Endothelial cell of umbilical vein (primary cell): ENCODE results near the gene HASPIN. TPM values are rescaled to one million over a fixed set of nuclear protein-coding genes. Genes with fewer than 3 reads are reported as not detected.

Experiments used
- BruUV-seq: library from RNA; stranded (reverse); fragments of 400-500 nt; replicated peaks from 2 replicates; lab custom pipeline; 2021; lab: Mats Ljungman, UMichigan
- CTCF ChIA-PET: fragments of 300-600, 350-600 bp; sonication (Branson Sonifier 250); formaldehyde crosslinking; loops from one replicate; lab custom pipeline; 2021; ENCODE audit warnings: antibody characterized with exemption, inconsistent platforms; lab: Charles Lee
- POLR2A ChIA-PET: fragments of 300-600, 350-600 bp; sonication (Branson Sonifier 250); formaldehyde crosslinking; loops from one replicate; lab custom pipeline; 2021; ENCODE audit warnings: antibody characterized with exemption, inconsistent platforms; lab: Charles Lee
- DNase-seq: peaks from one replicate; pipeline ENCODE4 v3.0.0-alpha.2; 2011; ENCODE audit warnings: low read depth, low spot score
- FAIRE-seq: peaks from 2 replicates; lab custom pipeline; 2011; peaks lifted over from hg19 to GRCh38; lab: Jason Lieb, UNC
- H2AFZ ChIP-seq: 2 replicates; pipeline ENCODE4 v1.6.0; 2012; ENCODE audit warnings: low read depth, low read length, control low read depth, inconsistent platforms
- H3K27ac ChIP-seq: 2 replicates; pipeline ENCODE4 v1.5.1; 2011; ENCODE audit warnings: low read depth, mild to moderate bottlenecking, control low read depth, low read length, moderate library complexity; ENCODE audit not compliant: insufficient read depth
- H3K27me3 ChIP-seq, 2 experiments: 2 replicates each; pipeline versions ENCODE4 v1.6.0 to v1.6.1; 2011; ENCODE audit warnings: low read length in 2 of 2, mixed read lengths in 1 of 2; ENCODE audit not compliant: control insufficient read depth in 2 of 2, insufficient read depth in 2 of 2
- H3K36me3 ChIP-seq, 2 experiments: 2 replicates in 1 of 2; 3 replicates in 1 of 2; pipeline ENCODE4 v1.5.1; 2011; ENCODE audit warnings: low read length in 2 of 2, mild to moderate bottlenecking in 1 of 2, moderate library complexity in 1 of 2; ENCODE audit not compliant: control insufficient read depth in 2 of 2, insufficient read depth in 2 of 2; ENCODE audit errors: extremely low read depth in 1 of 2
- H3K4me1 ChIP-seq: 3 replicates; pipeline ENCODE4 v1.5.1; 2011; ENCODE audit warnings: mild to moderate bottlenecking, low read length; ENCODE audit not compliant: control insufficient read depth, insufficient read depth; ENCODE audit errors: extremely low read depth
- H3K4me2 ChIP-seq: 2 replicates; pipeline ENCODE4 v1.6.1; 2011; ENCODE audit warnings: low read length, control low read depth, mixed read lengths; ENCODE audit not compliant: insufficient read depth
- H3K4me3 ChIP-seq, 3 experiments: fragments of 200-600 bp in 1 of 3; sonication (generic), shearing (Covaris generic) in 1 of 3; replicated peaks in 1 of 3; 2 replicates each; pipeline ENCODE4 v1.5.1; 2011 to 2016; ENCODE audit warnings: control low read depth in 3 of 3, low read length in 3 of 3, mild to moderate bottlenecking in 2 of 3, inconsistent platforms in 1 of 3, low read depth in 1 of 3, moderate library complexity in 1 of 3; ENCODE audit not compliant: insufficient read depth in 1 of 3
- H3K79me2 ChIP-seq: 2 replicates; pipeline ENCODE4 v1.6.0; 2012; ENCODE audit warnings: low read length, inconsistent platforms; ENCODE audit not compliant: control insufficient read depth, insufficient read depth
- H3K9ac ChIP-seq: replicated peaks from 2 replicates; pipeline ENCODE3; 2011; ENCODE audit warnings: low read length, control low read depth; ENCODE audit not compliant: insufficient read depth; ENCODE audit errors: extremely low read depth
- H3K9me1 ChIP-seq: replicated peaks from 3 replicates; pipeline ENCODE4 v1.6.0; 2011; ENCODE audit warnings: mild to moderate bottlenecking, low read length; ENCODE audit not compliant: control insufficient read depth, insufficient read depth; ENCODE audit errors: extremely low read depth
- H3K9me3 ChIP-seq: replicated peaks from 2 replicates; pipeline ENCODE4 v1.5.1; 2012; ENCODE audit warnings: low read length, inconsistent platforms; ENCODE audit not compliant: control insufficient read depth, insufficient read depth
- H4K20me1 ChIP-seq: replicated peaks from 2 replicates; pipeline ENCODE3; 2011; ENCODE audit warnings: mild to moderate bottlenecking, low read length; ENCODE audit not compliant: control insufficient read depth, insufficient read depth; ENCODE audit errors: extremely low read depth
- EZH2 ChIP-seq: IDR thresholded peaks from 2 replicates; pipeline ENCODE4 v1.6.1; 2012; ENCODE audit warnings: borderline replicate concordance, low read depth, mild to moderate bottlenecking, moderate library complexity, low read length, inconsistent platforms; ENCODE audit not compliant: severe bottlenecking
- FOS ChIP-seq: IDR thresholded peaks from 2 replicates; pipeline ENCODE4 v1.6.1; 2011; ENCODE audit warnings: mild to moderate bottlenecking, low read length, moderate library complexity, borderline replicate concordance; ENCODE audit not compliant: insufficient read depth
- GATA2 ChIP-seq: IDR thresholded peaks from 2 replicates; pipeline ENCODE4 v1.7.0; 2011; ENCODE audit warnings: low read depth, mild to moderate bottlenecking, moderate library complexity, mixed read lengths, low read length; ENCODE audit not compliant: insufficient read length, insufficient read depth
- JUN ChIP-seq: IDR thresholded peaks from 2 replicates; pipeline ENCODE4 v1.6.1; 2011; ENCODE audit warnings: borderline replicate concordance, low read depth; ENCODE audit not compliant: insufficient read length, insufficient read depth
- MYC ChIP-seq: IDR thresholded peaks from one replicate; pipeline ENCODE4 v1.6.1; 2011; ENCODE audit warnings: mild to moderate bottlenecking, low read depth, low read length
- POLR2A ChIP-seq: IDR thresholded peaks from 2 replicates; pipeline ENCODE4 v1.6.1; 2012; ENCODE audit warnings: low read depth, mild to moderate bottlenecking, control low read depth, low read length
- POLR2AphosphoS5 ChIP-seq: IDR thresholded peaks from 2 replicates; pipeline ENCODE4 v1.6.1; 2012; ENCODE audit warnings: low read depth, mild to moderate bottlenecking, control low read depth, low read length, moderate library complexity; ENCODE audit not compliant: insufficient read depth
- dilution Hi-C: fragments of 300-500 bp; cut with MboI; formaldehyde crosslinking; loops from one replicate; pipeline ENCODE4 v1.15.0; 2019; ENCODE audit warnings: low sequenced_read_pairs; ENCODE audit not compliant: extremely low pct_ligation_motif_present
- intact Hi-C: fragments of 100-400 bp; cut with micrococcal nuclease; formaldehyde crosslinking; loops from one replicate; pipeline ENCODE4 v1.10.0; 2022
- polyA plus RNA-seq, 4 experiments: library from polyadenylated mRNA; depleted of rRNA in 3 of 4; stranded (reverse) in 3 of 4; unstranded in 1 of 4; fragments of >200 nt; gene quantifications; 2 replicates each; pipeline versions ENCODE4 v1.2.1 to v1.2.3, GENCODE V29; 2011 to 2012; ENCODE audit warnings: missing spikeins in 1 of 4
- total RNA-seq: library from RNA; stranded (reverse); gene quantifications from 2 replicates; pipeline ENCODE4 v1.2.3, GENCODE V29; 2021
- TF ChIP-seq, protein P1 (sequence below): IDR thresholded peaks from 2 replicates; pipeline ENCODE4 v1.6.1; 2011; ENCODE audit not compliant: insufficient read depth, insufficient read length
- TF ChIP-seq, protein P2 (sequence below), 2 donors: IDR thresholded peaks; 1 replicate in 1 of 2; 2 replicates in 1 of 2; pipeline ENCODE4 v1.5.1; 2011; ENCODE audit warnings: low read length in 2 of 2, mild to moderate bottlenecking in 2 of 2, moderate library complexity in 2 of 2, control low read depth in 1 of 2, inconsistent platforms in 1 of 2, low read depth in 1 of 2; ENCODE audit not compliant: insufficient read depth in 1 of 2; ENCODE audit errors: extremely low read depth in 1 of 2

The HASPIN gene
- total and polyA plus RNA-seq, 2 donors (not counting 3 experiments of a cell fraction or from before 2014, with no cell fraction given): 2.7 to 13.2 TPM

DNA sequence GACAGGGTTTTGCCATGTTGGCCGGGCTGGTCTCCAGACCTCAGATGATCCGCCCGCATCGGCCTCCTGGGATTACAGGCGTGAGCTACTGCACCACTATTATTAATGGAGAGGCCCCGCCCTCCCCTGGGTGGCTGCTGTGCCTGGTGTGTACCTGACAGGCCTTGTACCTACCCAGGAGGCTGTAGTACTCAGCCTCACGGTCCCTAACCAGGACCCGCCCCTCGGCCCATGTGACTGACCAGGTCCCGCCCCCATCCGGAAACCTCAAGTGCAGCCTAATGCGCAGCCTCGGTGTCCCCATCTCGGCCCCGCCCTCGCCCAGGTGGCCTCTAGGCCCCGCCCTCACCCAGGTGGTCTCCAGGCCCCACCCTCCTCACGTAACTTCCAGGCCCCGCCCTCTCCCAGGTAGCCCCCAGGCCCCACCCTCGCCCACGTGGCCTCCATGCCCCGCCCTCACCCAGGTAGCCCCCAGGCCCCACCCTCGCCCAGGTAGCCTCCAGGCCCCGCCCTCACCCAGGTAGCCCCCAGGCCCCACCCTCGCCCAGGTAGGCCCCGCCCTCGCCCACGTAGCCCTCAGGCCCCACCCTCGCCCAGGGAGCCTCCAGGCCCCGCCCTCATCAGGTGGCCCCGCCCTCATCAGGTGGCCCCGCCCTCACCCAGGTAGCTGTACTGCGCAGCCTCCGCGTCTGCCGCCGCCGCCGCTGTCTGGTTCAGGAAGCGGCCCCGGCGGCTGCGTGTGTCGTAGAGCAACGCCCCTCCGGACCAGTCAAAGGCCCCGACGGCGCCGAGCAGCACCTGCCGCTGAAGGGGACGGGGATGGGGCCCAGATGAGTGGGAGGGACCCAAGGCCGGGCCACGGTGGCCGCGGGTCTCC is 31.0 kb downstream of the HASPIN start:
- ChIA-PET POLR2A (no interaction called here), CTCF (interaction anchor here (1.2 to 4.3 kb wide), 2 partner anchors 16 to 17 kb away, joined by 3 to 19 read pairs; no protein-coding TSS in a partner anchor)
- no peak overlapping the region for H3K27ac ChIP-seq
- no peak overlapping the region for H2AFZ ChIP-seq
- no peaks in the 10 kb centered on the region for H3K79me2 ChIP-seq
- no peak overlapping the region for H3K4me2 ChIP-seq
- H3K4me1 ChIP-seq: no peaks in the 10 kb centered on the region
- intact Hi-C loops (no loop called here), dilution Hi-C loops (no loop called here)
- no peaks in the 10 kb centered on the region for H3K9me1 ChIP-seq
- BruUV-seq: no TSS peak
- no peak for TF ChIP-seq JUN
- TF ChIP-seq GATA2: no peak
- TF ChIP-seq, protein P1, sequence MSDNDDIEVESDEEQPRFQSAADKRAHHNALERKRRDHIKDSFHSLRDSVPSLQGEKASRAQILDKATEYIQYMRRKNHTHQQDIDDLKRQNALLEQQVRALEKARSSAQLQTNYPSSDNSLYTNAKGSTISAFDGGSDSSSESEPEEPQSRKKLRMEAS: no peak
- TF ChIP-seq POLR2A: no peak
- TF ChIP-seq, protein P2, sequence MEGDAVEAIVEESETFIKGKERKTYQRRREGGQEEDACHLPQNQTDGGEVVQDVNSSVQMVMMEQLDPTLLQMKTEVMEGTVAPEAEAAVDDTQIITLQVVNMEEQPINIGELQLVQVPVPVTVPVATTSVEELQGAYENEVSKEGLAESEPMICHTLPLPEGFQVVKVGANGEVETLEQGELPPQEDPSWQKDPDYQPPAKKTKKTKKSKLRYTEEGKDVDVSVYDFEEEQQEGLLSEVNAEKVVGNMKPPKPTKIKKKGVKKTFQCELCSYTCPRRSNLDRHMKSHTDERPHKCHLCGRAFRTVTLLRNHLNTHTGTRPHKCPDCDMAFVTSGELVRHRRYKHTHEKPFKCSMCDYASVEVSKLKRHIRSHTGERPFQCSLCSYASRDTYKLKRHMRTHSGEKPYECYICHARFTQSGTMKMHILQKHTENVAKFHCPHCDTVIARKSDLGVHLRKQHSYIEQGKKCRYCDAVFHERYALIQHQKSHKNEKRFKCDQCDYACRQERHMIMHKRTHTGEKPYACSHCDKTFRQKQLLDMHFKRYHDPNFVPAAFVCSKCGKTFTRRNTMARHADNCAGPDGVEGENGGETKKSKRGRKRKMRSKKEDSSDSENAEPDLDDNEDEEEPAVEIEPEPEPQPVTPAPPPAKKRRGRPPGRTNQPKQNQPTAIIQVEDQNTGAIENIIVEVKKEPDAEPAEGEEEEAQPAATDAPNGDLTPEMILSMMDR (IDR thresholded peaks at IDR 0.05; ENCODE audit: extremely low read depth in 1 of 2, insufficient read depth in 1 of 2, low read depth in 1 of 2, low read length in 2 of 2): no peak
- TF ChIP-seq EZH2: no peak
- no peak for TF ChIP-seq POLR2AphosphoS5
- no peak for TF ChIP-seq MYC
- no peak for TF ChIP-seq FOS
- H3K27me3 ChIP-seq: no peaks in the 10 kb centered on the region
- H4K20me1 ChIP-seq: no peaks in the 10 kb centered on the region
- DNase-seq (no peak), FAIRE-seq (no peak)
- no peaks in the 10 kb centered on the region for H3K36me3 ChIP-seq
- H3K9me3 ChIP-seq: no peaks in the 10 kb centered on the region
- H3K4me3 ChIP-seq: no peak overlapping the region
- no peak overlapping the region for H3K9ac ChIP-seq
